Renal cortical epithelial cell (primary cell): ENCODE data around the gene DYNC1H1. TPM values are rescaled to one million over a fixed set of nuclear protein-coding genes. Genes with fewer than 3 reads are reported as not detected.

ENCODE experiments used
- DNase-seq: peaks from one replicate; pipeline ENCODE4 v3.0.0-alpha.2; 2011; ENCODE audit warnings: low read depth
- total RNA-seq: library from RNA; depleted of rRNA; stranded (reverse); fragments of >200 nt; gene quantifications from 2 replicates; pipeline ENCODE4 v1.2.3, GENCODE V29; 2014

DYNC1H1 gene
- total RNA-seq, 1 donor from 2014 or later: 1,526 TPM

DNA sequence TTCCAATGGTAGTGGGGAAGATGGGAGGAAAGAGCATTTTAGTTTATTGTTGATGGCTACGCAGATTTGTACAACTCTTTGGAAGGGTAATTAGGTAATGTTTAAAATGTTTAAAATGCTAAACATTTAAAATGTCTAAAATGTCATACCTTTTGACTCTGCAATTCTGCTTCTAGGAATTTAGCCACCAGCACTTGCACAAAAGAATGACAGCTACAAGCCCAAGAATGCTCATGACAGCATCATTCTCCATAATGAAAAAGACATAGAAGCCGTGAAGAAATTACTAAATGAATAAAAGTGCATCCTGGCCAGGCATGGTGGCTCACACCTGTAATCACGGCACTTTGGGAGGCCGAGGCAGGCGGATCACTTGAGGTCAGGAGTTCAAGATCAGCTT, 19.9 kb upstream of the DYNC1H1 start:
- no peak for DNase-seq

DNA sequence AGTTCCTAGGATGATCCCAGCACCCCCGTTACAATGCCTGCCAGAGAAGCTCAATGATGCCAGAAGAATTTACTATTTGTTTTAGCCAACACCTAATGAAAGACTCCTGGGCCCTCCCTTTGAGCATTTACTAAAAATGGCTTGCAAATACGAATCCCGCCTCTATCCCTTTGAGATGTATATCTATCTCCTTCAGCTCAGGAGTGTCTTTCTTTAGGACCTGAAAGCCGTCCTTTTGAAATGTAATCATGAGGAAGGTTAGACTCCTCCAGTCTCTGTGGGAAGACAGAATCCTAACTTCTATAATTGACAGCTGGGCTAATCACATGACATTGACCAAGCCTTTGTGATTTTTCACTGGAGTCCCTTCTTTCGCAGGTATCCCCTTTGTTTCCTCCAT, 19.2 kb upstream of the DYNC1H1 start:
- no peak for DNase-seq

DNA sequence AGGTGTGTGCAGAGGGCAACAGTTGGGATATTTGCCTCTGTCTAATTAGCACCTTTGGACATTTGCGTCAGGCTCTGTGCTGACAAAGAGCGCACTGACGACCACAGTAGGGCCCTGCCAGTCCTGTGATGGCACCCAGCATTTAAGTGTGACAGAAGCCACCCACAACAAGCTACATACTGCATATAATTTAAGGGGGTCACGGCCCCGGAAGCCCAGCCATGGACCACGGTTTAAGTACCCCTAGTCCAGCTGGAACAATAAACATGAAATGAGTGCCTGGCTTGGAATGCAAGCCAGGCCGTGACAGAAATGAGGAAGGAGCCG, 16.8 kb upstream of the DYNC1H1 start:
- no peak for DNase-seq

DNA sequence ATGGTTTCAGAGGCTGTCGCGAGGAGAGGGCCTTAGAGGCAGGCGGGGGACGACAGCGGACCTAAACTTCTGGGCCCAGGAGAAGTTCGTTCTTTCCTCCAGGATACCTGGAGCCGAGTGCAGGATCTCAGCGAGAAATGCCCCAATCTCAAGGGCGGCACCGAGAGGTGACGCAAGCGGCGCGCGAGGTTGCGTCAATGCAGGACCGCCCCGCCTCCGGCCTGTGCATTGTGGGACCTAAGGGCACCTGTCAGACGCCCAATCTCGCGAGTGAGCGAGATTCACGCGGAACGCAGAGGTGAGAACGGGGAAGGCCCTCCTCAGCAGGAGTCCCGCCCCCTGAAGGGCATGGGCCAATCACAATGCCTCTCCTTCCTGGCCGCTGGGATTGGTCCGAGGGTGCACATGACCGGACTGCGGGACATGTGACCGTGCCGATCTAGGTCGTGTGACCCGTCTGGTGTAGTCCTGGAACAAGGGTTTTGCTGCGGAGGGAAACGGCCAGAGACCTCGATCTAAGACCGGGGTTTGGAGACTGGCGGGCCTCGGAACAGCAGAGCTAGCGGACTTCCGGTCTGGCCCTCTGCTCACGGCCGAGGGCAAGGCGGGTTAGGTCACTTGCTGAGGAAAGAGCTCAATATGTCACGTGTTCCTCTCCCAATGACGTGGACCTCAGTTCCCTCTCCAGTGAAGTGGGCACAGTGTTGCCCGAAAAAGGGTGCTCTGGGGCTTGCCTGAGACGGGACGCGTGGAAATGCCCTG, 16.3 kb upstream of the DYNC1H1 start:
- DNase-seq: peak; percentile 99

DNA sequence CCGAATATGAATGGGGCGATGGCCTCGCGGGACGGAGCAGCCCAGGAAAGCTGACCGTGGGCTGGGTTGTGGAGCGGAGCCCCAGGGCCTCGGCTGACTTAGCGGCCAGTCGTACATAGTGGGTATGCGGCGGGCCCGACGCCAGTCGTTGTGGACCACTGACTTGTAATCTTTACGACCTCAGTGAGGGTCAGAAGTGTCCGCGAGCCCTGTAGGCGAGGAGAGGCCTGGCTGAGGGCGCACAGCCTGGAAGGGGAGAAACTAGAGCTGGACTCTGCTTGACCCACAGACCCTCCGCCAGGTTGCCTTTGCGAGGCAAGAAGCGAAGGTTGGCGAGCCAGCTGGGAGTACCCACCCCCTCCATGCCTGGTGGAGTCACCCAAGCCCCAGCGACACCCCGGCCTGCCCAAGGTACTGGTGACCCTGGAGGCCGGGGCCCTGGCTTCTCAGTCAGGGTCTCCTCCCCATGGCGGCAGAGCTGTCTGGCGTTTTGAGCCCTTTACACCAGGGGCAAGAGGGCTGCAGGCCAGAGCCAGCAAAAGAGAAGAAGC, 15.6 kb upstream of the DYNC1H1 start:
- DNase-seq: no peak

DNA sequence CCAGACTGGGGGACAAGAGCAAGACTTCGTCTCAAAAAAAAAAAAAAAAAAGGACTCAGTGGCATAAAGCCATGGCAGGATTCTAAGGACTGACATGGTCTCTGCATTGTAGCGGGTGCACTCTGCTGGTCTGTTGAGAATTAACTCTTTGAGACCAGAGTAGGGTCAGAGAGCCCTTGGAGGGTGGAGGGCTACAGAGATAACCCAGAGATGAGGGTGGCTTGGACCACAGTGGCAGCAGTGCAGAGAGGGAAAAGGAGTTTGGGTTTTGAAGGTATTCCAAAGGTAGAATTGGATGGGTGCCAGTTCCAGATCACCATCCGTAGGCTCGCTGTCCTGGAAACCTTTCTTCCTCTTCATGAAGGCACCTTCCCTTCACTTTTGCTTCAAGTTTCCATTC, 14.3 kb upstream of the DYNC1H1 start:
- DNase-seq: no peak

DNA sequence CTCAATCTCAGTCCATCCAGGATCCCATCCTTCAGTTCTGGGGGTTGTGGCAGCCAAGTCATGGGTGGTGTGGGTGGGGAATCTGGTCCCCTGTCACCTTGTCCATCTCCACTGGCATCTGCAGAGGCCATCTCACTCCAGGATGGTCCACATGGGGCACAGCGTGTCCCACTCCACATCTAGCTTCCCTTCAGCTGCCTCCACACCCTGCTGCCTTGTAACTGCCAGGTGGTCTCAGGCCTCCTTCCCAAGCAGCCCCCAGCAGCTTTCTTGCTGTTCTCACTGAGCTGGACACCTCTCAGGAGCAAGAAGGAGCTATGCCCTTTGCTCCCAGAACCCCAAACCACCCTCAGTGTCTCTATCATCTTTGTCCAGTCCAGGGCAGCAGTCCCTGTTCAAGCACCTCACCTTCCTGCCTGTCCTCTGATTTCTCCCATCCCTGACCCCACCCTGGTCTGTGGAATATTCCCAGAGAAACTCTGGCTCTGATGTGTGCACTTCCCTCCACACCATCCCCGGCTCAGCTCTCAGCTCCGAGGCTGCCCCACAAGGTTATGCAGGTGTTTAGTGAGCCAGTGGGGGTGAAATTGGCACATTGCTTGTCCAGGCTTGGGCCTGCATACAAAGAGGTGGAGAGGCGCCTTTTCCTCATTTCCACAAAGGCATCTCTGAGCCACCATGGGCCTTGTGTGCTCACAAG, 13.7 kb upstream of the DYNC1H1 start:
- DNase-seq: no peak

DNA sequence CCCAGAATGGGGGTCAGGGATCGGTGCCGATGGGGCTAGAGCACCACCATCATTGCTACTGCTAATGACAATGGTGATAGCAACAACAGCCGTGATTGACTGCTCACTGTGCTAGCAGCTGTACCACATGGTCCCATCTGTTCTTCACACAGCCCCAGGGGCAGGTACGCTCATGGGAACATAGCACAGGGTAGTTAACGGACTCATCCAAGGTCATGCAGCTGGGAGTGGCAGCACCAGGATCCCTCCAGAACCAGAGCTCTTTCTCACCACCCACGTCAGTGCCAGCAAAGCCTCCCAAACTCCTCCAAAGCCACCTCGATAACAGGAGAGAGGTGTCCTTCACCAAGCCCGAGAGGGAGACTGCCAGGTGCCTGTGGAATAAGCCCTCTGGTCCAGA, 11.2 kb upstream of the DYNC1H1 start:
- DNase-seq: no peak

DNA sequence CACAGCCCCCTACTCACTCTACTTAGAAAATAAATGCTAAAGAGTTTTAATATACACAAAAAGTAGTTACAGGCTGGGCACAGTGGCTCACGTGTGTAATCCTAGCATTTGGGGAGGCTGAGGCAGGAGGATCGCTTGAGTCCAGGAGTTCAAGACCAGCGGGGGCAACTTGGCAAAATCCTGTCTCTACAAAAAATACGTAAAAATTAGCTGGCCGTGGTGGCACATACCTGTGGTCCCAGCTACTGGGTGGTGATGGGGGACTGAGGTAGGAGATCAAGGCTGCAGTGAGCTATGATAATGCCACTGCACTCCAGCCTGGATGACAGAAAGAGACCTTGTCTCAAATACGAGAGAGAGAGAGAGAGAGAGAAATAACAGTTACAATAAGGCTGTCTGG, 9.9 kb upstream of the DYNC1H1 start:
- no peak for DNase-seq

DNA sequence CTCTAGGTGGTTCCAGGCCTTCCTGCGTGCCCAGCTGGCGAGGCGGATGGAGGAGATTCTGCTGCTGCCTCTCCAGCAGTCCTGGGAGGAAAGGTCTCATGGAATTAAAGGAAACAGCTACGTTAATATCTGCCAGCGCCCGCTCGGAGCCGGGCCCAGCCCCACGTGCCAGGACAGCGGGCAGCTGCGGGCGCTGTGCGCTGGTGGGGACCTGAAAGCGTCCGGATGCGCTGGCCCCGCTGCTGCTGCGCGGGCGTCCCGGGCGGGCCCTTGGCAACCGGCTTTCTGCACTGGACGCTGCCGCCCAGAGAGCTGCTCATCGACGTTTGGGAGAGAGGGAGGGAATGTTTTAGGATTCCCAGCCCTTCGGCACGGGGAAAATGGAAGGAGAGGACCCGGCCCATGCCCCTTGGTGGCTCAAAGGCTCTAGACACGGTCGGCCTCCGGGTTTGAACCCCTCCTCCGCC, 8.6 kb upstream of the DYNC1H1 start:
- DNase-seq: no peak

DNA sequence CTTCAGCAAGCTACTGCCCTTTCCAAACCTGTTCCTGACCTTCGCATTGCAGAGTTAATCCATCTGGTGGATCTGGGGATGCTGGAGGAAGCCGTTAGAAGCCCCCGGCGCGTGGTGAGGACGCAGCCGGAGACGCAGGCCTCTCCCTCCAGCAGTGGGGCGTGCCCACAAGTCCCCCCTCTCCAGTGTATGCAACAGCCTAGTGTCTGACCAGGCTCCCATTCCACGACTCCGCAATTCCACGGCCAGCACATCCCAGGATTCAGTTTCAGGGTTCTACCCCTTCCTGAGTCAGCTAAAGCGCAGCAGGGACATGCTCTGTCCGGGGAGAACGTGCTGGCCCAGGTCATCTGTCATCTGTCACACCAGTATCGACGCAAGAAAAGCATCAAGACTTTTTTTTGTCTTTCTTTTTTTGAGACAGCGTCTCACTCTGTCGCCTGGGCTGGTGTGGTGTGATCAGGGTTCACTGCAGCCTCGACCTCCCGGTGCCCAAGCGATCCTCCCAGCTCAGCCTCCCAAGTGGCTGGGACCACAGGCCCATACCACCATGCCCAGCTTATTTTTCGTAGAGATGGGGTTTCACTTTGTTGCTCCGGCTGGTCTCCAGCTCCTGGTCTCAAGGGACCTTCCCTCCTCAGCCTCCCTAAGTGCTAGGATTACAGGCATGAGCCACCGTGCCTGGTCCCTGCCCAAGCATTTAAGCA, 8.0 kb upstream of the DYNC1H1 start:
- DNase-seq: no peak

DNA sequence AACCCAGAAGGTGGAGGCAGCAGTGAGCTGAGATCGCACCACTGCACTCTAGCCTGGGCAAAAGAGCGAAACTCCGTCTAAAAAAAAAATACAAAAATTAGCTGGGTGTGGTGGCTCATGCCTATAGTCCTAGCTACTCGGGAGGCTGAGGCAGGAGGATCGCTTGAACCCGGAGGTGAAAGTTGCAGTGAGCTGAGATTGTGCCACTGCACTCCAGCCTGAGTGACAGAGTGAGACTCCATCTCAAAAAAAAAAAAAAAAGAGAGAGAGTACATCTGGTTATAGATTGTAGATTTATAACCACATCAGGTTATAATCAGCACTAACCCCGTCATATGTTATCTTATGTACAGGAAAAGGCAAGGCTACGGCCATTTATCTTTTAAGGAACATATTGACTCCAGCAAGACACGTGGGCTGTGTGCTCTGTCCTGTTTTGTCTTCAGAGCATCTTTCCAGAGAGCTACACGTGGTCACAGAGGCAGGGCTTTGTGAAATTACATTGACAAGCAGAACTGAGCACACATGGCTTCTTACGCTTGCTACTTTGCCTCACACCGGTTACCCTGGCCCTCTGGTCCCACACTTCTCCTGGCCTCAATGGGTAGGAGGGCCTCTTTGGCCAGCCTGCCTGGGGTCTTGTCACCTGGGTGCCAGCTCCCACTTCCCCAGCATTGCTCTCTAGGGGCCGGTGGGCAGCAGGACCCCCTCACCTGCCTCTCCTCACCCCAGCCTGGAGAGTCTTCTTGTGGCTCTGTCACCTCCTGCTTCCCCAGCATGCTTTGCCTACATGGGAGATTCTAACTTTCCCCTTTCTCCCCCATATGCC, 6.8 kb upstream of the DYNC1H1 start:
- DNase-seq: no peak

DNA sequence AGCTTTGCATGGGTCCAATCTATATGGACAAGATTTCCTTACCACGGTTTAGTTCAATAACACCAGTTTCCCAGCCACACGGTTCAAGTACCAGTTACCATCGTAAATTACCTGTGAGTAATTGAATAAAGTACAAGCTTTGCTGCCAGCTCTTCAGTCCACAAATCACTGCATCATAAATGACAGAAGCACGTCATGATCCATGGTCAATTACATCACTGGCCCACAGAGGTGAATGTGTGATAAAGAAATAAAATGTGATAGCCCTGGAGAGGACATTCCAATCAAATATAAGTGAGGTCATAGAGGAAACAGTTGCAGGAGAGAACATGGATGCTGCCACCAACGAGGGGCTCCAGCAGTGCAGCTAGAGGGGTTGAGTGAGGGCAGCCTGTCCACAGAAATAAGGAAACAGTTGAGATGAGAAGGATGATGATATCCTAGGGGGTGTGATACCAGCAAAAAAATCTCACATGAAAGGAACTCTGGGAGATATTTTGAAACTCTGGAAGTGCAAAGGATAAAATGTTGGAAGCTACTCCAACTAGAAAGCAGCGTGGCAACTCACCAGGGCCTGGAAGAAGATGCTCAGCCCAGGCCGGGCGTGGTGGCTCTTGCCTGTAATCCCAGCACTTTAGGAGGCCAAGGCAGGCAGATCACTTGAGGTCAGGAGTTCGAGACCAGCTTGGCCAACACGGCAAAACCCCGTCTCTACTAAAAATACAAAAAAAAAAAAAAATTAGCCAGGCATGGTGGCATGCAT, 5.8 kb upstream of the DYNC1H1 start:
- no peak for DNase-seq

DNA sequence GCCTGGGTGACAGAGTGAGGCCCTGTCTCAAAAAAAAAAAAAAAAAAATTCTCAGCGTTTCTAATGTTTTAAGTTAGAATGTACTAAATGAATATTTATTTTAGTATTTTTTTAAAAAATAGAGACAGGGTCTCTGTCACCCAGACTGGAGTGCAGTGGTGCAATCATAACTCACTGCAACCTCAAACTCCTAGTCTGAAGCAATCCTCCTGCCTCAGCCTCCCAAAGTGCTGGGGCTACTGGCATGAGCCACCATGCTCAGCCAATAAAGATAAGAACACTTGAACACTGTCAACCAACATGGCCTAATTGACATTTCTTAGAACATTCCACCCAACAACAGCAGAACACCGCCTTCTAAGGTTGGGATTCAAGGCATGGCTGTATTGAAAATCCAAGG, 5.1 kb upstream of the DYNC1H1 start:
- no peak for DNase-seq

DNA sequence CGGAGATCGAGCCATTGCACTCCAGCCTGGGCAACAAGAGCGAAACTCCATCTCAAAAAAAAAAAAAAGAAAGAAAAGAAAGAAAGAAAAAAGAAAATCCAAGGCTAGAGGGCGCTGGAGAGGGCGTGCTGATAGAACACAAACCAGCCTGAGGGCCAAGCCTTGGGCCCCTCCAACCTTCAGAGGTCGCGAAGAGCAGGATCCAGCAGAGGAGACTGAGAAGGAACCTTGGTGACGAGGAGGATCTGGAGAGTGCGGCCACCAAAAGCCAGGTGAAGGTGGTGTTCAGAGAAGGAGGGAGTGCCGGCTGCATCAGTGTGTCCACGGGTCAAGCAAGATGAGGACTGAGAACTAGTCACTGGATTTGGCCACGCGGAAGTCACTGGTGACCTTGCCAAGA, 4.1 kb upstream of the DYNC1H1 start:
- no peak for DNase-seq

DNA sequence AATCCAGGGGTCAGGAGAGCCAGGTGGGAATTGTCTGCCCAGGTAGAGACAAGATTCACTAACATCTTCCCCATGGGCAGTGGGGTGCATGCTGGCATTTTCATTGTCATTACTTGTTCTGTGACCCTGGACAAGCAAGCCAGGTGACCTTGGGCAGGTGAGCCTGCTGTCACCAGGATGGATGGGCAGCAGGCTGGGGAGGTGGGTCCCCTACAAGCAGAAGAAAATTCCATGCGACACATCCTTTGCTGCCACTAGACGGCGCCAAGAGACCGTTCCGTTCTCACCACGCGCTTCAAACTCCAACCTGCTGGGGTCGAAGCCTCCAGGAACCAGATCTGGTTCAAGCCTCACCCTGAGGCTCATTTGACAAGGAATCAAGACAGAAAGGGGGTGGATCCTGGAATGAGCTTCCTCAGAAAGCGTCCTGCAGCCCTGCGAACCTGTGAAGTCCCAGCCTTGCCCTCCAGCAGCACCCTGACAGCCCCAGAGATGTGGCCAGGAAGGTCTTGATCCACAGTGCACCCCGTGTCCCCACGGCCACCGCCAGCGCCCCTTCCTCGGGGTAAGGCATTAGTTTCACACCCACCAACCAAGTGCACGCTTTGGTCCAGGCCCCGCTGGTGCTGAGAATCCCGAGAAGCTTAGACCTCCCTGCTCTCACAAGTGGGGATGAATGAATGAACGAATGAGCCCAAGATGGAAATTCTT, 3.2 kb upstream of the DYNC1H1 start:
- DNase-seq: peak; percentile 69

DNA sequence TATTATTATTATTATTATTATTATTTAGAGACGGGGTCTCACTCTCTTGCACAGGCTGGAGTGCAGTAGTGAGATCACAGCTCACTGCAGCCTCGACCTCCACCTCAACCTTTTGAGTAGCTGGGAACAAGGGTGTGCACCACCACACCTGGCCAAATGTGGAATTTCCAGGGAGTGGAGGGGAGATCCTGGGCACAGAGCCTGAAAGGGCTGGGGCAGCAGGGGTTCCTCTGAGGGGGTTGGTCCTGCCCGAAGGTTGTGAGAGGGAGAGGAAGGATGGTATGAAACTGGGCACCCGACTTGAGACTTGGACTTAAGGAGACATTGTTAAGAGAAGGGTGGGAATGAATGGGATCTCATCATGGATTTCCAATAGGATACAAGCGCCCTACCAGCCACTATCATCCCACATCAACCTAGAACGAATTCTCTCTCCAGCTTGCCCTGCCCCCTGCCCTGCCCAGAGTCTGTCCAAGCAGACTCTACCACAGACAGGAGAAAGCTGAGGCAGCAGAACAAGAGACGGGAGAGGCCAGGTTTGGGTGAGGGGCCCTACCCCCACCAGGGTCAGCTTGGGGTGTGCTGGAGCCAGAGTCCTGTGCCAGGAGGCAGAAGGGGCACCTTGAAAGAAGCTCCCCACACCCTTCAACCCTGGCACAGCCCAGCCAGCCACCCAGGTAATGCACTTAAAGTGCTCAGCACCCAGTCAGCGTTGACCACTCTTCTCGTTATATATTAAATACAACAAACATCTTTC, 2.4 kb upstream of the DYNC1H1 start:
- DNase-seq: no peak

DNA sequence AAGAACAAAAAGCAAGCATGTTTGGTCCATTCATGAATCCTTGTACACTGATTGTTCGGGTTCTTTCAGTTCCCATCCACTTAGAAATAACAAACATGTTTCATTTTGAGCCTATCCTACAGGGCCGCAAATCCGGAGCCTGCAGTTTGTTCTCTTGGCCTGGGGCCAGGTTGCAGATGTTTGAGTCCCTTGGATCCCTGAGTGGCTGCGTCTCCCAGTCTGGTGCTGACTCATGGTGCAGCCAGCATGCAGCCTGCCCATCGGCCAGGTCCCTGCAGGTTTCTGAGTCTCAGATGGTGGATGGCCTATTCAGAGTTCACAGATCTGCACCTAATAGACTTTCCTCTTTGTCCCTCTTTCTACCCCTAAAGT, 1.9 kb upstream of the DYNC1H1 start:
- peak; percentile 73 for DNase-seq

DNA sequence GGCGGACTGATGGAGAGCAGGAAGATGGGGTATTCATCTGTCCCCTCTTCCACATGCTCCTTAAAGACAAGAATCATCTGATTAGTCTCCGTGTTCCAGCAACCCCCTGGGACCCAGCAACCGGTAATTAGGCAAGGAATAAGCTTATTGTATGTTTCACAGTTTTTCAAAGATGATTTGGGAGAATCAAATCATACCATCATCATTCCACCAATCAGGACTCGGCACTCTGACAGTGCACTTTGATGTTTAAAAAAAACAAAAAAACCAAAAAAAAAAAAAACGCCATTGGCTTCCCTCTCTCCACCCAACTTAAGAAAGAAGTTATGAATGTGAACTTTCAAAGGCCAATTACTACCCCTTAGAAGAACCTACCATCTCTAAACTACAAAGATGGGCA, 1.3 kb upstream of the DYNC1H1 start:
- DNase-seq: no peak
